ENCODE data around the gene DNM1. TPM values are rescaled to one million over a fixed set of nuclear protein-coding genes. Genes with fewer than 3 reads are reported as not detected.

DNM1 gene
- total RNA-seq, 4 donors from 2014 or later = 22.8 to 53.5 (median 44.5) TPM

DNA sequence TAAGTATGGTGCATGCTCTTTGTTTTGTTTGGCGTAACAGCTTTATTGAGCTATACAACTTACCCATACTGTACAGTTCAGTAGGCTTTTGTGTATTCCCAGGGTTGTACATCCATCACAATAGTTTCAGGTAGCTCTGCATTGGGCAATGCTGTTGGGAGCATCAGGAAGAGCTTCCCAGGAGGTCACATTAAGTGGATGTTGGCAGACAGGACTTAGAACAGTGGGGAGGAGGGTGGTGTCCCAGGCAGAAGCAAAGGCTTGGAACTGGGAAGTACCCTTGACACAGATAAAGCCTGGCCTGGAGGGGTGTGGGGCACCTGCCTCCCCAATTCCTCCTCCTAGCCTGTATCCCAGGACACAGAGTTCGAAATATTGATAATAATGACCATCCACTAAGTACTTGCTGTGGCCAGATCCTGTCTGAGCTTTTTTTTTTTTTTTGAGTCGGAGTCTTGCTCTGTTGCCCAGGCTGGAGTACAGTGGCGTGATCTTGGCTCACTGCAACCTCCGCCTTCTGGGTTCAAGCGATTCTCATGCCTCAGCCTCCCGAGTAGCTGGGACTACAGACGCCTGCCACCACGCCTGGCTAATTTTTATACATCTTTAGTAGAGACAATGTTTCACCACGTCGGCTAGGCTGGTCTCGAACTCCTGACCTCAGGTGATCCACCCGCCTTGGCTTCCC lies 41.8 kb upstream of the DNM1 start:
- TF ChIP-seq, protein P1, sequence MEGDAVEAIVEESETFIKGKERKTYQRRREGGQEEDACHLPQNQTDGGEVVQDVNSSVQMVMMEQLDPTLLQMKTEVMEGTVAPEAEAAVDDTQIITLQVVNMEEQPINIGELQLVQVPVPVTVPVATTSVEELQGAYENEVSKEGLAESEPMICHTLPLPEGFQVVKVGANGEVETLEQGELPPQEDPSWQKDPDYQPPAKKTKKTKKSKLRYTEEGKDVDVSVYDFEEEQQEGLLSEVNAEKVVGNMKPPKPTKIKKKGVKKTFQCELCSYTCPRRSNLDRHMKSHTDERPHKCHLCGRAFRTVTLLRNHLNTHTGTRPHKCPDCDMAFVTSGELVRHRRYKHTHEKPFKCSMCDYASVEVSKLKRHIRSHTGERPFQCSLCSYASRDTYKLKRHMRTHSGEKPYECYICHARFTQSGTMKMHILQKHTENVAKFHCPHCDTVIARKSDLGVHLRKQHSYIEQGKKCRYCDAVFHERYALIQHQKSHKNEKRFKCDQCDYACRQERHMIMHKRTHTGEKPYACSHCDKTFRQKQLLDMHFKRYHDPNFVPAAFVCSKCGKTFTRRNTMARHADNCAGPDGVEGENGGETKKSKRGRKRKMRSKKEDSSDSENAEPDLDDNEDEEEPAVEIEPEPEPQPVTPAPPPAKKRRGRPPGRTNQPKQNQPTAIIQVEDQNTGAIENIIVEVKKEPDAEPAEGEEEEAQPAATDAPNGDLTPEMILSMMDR (IDR thresholded peaks at IDR 0.05; ENCODE audit: low read depth) = no peak

DNA sequence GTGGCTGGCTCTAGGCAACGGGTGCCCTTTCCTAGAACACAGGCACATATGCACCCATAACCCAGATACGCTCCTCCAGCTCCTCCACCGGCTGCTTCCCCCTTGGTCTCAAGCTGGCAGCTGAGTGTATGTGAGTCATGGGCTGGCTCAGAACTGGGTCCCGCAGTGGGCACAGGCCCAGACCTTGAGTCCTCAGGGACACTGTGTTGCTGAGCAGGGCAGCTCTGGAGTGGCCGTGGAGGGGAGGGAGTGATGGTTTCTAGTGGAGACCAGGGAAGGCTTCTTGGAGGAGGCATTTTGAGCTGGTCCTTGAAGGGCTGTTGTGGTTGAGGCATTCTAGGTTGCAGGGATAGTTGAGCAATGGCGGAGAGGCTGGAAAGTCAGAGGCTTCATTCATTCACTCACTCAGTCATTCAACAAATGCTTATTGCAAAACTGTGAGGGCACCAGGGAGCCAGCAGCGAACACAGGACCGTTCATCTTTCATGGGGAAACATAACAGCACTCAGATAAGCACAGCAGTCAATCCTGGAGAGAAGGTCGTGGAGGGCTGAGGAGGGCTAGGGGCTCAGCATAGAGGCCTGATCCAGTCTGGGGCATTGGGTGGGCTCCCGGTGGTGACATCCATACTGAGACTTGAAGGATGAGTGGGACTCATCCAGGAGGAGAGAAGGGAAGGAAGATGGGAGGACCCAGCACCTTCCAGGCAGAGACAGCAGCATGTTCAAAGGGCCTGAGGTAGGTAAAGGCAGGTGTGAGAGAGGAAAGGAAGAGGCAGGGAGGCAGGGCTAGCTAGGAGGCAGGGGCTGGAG lies 40.8 kb upstream of the DNM1 start:
- TF ChIP-seq, protein P1 (IDR thresholded peaks at IDR 0.05; ENCODE audit: low read depth) = no peak

DNA sequence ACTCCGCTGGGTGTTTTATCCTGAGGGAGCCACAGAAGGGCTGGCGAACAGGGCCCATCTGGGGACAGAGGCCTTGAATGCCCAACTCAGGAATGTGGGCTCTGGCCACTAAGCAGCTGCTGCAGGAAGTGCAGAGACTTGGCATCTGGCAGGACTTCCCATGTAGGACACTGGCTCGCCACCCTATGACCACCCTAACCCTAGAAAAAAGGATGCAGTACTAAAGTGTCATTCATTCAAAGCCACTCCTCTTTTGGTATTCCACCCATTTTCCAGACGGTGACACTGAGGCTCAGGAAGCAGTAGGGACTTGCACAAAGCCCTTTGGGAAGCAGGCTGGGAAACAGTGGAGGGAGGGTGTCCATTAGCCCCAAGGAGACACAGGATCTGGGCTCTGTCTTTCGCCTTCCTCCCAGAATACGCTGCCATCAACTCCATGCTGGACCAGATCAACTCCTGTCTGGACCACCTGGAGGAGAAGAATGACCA lies 40.1 kb upstream of the DNM1 start:
- TF ChIP-seq, protein P1 (IDR thresholded peaks at IDR 0.05; ENCODE audit: low read depth) = no peak

DNA sequence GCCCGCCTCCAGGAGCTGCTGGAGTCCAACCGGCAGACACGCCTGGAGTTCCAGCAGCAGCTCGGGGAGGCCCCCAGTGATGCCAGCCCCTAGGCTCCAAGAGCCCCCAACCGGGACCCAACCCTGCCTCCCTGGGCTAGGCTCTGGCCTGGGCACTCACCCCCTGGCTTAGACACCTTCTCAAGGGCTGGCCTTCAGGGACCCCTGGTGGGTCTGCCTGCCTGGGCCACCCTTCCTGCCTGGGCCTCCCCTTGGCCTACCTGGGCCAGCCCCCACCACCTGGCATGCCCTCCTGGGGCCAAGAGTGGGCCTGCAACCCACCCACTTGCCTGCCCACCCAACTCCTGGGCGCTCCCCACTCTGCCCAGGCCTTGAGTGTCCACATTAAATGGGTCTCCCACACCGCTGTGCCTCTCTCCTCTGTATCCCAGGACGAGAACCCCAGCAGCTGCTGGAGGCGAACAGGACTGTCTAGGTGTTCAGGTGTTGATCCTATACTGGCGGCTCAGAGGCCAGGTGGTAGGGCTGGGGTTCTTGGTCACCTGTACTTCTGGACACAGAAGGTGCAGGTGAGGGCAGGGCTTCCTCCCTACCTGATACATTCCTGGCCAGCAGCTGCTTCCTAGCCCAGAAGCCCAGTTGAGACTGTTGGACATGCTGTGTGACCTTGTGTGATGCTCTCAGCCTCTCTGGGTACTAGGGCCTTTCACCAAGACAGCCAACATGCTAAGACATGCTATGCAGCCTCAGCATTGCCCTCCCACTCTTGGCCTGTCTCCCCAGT lies 39.5 kb upstream of the DNM1 start:
- TF ChIP-seq, protein P1 (IDR thresholded peaks at IDR 0.05; ENCODE audit: low read depth) = no peak

DNA sequence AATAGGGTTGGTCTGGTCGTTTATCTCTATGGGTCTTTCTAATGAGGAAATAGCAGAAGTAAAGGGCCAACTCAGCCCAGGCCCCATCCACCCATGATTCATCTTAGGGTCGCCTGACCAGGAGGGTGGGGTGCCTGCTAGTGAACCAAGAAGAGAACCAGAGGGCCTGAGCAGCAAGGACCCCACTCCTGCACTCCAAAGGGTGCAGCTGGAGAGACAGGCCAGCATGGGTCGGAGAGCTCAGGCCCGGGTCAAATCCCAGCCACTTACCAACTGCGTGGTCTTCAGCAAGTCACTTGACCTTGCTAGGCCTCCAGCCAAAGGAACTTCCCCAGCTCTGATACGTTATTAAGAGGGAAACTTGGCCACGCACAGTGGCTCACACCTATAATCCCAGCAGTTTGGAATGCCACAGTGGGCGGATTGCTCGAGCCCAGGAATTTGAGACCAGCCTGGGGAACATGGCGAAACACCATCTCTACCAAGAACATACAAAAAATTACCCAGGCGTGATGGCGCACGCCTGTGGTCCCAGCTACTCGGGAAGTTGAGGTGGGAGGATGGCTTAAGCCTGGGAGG lies 38.8 kb upstream of the DNM1 start:
- TF ChIP-seq, protein P1 (IDR thresholded peaks at IDR 0.05; ENCODE audit: low read depth) = no peak

DNA sequence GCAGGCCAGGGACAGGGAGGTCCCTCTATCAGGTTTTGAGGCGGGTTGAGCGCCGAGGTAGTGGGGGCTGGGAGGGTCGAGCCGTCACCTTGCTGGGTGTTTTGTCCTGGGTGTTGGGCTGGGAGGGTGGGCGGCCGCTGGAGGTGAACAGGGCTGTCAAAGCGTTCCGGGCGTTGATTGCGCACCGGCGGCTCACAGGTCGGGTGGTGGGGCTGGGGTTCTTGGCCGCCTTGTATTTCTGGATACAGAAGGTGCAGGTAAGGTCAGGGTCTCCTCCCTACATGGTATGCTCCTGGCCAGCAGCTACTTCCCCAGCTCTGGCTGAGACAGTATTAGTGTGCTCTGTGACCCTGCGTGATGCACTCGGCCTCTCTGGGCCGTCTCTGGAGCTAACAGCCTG lies 37.0 kb upstream of the DNM1 start:
- TF ChIP-seq, protein P1 (IDR thresholded peaks at IDR 0.05; ENCODE audit: low read depth) = no peak
